ENCODE data around the gene LMBR1L.
"Not testable (repeated sequence)": the region's sequence is repeated elsewhere in the genome, so short reads cannot be mapped to it uniquely, and the experiment has no call there.

The LMBR1L gene, protein sequence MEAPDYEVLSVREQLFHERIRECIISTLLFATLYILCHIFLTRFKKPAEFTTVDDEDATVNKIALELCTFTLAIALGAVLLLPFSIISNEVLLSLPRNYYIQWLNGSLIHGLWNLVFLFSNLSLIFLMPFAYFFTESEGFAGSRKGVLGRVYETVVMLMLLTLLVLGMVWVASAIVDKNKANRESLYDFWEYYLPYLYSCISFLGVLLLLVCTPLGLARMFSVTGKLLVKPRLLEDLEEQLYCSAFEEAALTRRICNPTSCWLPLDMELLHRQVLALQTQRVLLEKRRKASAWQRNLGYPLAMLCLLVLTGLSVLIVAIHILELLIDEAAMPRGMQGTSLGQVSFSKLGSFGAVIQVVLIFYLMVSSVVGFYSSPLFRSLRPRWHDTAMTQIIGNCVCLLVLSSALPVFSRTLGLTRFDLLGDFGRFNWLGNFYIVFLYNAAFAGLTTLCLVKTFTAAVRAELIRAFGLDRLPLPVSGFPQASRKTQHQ

DNA sequence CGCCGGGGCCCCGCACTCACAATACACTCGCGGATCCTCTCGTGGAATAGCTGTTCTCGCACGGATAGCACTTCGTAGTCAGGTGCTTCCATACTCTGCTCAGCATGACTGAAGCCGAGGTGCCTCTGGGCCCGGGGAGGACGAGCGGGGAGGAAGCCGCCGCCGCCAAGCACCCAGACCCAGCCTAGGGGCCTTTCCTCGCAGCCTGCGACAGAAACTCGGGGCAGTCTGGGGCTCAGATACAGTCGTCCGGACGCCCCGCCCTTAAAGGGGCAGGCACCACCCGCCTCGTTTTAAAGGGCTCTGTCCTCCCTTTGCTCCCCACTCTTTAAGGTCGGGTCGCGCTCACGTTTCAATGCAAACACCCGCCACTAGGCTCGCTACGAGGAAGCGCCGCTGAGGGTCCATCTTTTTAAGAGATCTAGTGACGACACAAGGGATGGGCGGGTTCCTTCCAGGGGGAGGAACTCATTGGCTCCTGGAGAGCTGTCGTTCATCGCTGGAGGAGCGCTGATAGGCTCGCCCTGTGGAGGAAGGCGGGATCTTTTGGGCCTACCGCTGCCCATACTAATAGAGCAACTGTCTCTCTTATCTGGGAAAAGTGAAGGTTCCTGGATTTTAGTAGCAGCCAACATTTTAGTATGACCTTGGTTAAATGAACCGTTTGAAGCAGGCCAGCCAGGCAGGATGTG lies at the start of gene LMBR1L:
Gene LMBR1L, minus strand, starts transcription at position 384 of the 692 bp plus-strand sequence. Its CDS starts 292 bp downstream, at position 92.
- DNase-seq = peak; percentile 99

DNA sequence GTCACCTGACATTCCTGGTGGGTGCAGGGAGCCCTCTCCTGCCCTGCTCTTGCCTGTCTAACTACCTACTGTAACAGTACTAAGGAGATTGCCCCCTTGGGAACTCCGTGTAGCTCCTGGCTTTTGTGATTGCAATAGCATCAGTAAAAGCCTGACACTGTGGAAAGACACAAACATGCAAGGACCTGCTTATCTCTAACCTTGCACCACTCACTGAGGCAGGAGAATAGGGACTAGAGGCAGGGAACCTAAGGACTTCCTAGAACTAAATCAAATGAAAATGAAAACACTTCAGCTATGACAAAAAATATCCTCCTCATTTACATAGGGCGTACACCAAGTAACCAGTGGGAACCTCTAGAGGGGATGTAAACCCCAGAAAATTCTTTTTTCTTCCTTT lies 49.8 kb upstream of the LMBR1L start:
- DNase-seq = no peak

DNA sequence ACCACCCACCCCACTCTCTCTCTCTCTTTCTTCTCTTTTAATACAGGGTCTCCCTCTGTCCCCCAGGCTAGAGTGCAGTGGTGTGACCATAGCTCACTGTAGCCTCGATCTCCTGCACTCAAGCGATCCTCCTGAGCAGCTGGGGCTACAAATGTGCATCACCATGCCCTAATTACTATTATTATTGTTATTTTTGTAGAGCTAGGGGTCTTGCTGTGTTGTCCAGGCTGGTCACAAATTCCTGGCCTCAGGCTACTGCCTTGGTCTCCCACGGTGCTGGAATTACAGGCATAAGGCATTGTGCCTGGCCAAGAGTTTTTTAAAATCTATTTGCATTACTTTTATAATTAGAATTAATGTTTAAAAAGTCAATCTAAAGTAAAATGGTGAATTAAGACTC lies 43.6 kb upstream of the LMBR1L start:
- DNase-seq = no peak

DNA sequence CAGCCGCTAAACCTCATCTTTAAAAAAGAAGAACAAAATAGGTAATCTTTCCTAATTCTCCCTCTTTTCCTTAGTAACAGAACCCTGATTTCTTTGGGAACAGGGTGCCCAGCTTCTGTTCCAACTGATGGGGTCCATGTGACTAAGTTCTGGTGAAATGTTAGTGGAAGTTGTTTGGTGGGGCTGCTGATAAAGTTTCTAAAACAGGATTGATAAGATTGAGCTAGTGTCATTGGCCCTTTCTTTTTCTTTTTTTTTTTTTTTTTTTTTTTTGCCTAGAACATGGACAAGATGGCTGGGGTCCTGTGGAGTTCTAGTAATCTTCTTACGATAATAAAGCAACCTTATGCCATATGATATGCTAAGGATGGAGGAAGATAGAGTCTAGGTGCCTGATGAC lies 36.7 kb upstream of the LMBR1L start:
- DNase-seq = no peak

DNA sequence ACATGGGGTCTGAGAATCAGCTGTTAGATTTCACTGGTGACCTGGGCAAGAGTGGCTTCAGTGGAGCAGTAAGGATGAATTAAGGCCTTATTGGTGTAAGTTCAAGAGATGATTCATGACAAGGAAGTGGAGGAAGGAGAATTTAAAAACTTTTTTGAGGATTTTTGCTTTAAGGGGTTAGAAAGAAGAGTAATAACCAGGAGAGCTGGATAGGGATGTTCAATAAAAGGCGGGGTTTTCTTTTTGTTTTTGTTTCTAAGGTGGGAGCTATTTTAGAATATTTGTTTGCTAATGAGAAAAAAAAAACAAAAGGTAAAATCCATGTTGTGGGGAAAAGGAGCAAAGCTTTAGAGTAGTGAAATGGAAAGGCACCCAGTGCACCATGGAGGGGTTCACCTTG lies 35.8 kb upstream of the LMBR1L start:
- no peak for DNase-seq

DNA sequence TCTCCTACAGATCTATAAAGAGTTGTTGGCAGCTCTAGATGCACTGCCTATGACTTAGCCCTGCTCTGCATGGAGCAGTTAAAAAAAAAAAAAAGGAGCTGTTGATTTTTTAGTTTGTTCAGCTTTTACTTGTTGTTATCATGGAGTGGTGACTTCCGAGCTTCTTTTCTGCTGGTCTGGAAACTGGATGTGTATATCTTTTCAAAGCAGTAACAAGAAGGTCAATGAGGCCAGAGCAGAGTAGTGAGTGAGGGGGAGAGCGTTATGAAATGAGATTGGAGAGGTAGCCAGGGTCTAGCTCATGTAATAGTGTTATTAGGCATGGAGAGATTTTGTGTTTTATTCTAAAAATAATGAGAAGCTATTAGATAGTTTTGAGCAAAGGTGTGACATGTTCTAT lies 33.7 kb upstream of the LMBR1L start:
- DNase-seq = no peak

DNA sequence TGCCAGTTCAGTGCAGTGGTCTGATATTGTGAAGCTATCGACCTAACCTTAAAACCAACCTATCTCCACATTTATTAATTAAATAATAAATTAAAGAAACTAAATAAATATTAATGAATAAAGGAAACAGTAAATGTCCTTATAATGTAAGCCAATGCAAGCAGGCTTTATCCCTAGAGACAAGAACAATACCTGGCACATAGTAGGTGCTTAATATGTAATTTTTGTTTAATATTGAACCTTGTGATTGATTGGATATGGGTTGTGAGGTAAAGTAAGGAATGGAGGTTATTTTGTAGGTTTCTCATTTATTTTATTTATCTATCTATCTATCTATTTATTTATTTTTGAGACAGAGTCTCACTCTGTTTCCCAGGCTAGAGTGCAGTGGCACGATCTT lies 28.4 kb upstream of the LMBR1L start:
- DNase-seq = no peak

DNA sequence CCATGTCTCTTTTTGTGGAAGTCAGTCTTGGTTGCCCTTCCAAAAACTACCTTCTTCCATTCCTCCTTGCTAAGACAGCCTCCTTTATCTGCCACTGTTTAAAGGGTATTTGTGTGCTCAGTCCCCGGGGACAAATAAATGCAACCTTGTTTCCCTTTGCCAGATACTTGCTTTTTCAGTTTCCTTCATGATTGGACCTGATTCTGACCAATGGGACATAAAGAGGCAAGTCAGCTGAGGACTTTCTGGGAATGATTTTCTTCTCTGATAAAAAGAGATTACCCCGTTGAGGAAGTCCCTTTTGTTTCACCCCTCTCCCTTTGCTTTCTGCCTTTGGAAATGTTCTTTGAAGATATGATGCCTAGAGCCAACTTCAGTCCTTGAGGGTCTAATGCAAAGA lies 27.9 kb upstream of the LMBR1L start:
- no peak for DNase-seq

DNA sequence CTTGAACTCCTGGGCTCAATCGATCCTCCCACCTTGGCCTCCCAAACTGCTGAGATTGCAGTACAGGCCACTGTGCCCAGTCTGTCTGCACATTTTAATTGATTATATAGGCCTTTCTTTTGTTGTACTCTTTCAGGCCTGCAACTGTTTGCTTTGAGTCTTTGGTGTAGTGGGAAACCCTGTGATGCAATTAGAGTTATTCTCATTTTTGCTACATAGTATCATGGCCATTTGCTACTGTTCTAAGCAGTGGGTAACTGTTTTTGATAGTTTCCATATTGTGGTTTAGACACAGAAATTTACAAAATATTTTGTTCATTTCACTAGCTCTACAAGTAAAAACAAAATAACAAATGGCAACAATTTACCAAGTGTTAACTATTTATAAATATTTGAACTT lies 26.8 kb upstream of the LMBR1L start:
- DNase-seq = no peak

DNA sequence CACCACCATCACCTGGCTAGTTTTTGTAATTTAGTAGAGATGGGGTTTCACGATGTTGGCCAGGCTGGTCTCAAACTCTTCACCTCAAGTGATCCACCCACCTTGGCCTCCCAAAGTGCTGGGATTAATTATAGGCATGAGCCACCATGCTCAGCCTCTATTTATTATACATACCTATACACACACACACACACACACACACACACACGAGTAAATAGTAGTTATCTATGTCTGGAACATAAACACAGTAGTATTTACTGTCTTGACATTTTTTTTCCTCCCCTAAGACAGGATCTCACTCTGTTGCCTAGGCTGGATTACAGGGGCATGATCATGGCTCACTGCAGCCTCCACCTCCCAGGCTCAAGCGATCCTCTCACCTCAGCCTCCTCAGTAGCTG lies 26.4 kb upstream of the LMBR1L start:
- not testable (repeated sequence) for DNase-seq

DNA sequence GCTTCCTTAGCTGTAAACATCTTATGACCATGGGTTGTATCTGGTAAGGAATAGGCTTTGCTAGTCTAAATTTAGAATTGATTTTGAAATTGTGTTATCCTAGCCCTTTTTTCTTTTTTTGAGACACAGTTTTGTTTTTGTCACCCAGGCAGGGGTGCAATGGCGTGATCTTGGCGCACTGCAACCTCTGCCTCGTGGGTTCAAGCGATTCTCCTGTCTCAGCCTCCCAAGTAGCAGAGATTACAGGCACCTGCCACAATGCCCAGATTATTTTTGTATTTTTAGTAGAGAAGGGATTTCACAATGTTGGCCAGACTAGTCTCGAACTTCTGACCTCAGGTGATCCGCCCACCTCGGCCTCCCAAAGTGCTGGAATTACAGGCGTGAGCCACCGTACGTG lies 22.9 kb upstream of the LMBR1L start:
- DNase-seq = no peak

DNA sequence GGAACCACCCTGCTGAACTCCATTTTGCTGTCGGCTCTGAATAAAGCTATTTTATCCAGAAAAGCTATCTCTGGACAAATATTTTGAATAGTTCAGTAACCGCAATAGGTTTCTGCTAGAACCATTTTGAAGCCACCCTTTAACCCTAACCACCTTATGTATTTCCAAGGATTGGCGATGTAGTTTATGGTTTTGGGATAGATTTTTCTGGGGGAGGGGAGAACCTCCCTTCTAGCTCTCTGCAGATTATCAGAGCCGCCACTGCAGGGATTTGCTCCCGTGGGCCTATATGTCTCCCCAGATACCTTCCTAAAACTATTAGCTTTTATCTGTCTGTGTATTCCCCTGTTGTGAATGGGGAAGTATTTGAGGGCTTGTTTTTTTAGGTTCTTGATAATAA lies 22.4 kb upstream of the LMBR1L start:
- no peak for DNase-seq

DNA sequence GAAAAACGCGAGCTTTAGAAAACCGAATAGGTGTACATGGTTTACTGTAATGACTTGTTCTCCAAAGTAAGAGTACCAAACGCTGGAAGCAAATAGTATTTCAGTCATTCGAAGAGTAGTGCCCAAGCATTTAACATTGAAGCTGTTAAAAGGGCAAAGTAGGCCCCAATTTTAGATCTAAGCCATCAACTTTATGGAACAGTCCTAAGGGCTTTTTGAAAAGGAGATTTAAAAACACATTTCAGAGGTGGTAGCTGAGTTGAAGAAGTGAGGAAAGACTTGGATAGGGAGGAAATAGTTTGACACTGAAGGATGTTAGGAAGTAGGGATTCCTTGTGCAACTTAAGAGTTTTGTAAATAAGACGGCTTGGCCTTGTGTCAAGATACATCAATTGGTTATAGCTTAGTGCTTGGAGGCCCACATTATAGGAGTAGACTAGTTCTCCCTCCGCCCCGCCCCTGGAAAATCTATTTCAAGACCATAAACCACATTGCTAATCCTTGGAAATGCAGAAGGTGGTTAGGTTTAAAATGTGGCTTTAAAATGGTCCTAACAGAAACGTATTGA lies 21.3 kb upstream of the LMBR1L start:
- DNase-seq = no peak

DNA sequence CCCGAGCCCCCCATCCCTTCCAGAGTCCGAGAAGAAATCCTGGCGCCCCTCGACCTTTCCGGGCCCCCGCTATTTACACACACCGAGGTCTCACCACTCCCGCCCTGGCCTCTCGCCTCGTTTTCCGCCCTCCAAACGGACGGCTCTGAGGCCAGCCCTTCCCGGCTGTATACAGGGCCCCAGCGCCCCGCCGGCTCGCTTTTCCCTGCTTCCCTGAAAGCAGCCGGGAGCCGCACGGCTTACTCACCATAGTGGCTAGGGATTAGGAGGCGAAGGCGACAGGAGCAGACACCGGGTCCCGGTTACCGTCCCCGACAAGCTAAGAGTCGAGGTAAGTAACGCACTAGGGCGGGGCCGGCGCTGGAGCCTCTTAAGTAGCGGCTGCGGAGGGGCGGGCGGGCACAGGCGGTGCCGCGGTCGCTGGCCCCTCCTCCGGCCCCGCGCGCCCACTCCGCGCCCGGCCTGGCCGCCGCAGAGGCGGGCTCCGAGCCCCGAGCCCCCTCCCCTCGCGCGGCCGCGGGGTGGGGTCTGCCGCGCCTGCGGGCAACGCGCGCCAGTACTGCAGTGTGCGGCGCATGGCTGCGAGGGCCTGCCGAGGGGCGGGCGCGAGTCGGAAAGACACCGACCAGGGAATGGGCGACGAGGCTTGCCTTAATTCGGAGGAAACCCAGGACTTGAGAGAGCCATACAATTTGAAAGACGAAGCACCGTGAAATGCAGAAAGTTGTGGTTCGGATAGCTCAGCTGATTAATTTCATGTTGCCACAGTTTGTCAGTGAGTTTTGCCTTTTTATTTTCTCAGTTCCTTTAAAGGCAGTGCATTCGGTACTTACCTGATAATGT lies 20.6 kb upstream of the LMBR1L start, which contains the start of gene TUBA1B:
Gene TUBA1B, minus strand, starts transcription at position 345 of the 843 bp plus-strand sequence. Its CDS starts 95 bp downstream, at position 250.
- peak; percentile 96 for DNase-seq

DNA sequence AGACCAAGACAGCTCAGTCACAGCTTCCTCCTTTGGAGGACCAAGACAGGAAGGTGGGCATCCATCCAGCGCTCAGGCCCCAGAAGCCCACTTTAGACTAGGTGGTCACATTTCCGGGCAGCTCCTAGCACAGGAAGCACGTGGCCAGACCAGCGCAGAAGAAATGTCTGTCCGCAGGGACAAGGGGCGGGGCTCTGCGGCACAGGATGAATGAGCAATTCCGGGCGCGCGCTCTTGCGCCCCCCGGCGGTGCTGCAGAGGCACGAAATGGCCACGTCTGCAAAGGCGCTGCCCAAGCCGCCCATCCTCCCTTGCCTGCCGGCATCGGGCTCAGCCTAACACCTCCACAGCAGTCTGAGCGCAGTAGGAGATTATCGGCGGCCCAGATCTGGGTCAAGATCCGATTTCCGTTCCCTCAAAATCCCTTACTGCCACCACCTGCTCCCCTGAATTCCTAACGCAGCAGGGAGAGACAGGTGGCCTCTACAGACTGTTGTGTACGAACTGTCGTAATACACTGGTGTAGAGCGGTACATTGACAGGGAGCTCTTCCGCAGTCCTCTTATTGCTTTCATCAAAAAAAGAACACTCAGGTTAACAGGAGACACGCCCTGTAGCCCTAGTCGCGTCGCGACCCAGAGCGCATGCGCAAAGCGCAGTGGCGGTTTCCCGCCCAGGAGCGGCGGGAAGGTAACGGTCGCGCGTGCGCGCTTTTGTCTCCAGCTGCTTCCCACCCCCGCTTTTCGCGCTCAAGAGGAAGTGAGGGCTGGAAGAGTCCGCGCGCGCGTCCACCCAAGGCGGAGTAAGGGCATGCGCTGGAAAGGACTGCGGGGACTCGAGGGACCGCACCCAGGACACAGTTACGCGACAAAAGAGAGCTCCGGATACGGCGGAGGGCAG lies 19.8 kb upstream of the LMBR1L start:
- DNase-seq = peak; percentile 96

DNA sequence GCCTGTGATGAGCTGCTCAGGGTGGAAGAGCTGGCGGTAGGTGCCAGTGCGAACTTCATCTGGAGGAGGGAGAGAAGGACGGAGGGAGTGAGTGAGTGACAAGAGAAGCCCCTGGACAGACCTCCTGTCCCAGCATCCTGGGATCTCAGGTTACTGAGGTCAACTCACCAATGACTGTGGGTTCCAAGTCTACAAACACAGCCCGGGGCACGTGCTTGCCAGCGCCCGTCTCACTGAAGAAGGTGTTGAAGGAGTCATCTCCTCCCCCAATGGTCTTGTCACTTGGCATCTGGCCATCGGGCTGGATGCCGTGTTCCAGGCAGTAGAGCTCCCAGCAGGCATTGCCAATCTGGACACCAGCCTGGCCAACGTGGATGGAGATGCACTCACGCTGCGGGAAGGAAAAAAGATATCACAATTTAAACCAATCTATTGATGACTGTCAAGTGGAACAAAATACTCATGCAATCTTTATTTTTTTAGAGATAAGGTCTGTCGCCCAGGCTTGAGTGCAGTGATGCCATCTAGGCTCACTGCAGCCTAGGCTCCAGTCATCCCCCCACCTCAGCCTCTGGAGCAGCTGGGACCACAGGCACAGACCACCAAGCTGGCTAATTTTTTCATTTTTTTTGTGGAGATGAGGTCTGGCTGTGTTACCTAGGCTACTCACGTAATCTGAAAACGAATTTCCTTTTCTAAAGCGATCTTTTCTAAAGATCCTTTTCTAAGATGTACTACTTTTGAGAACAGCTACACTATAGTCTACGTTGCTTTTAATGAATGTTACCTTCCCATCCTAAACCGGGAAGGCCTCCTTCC lies 18.9 kb upstream of the LMBR1L start:
- DNase-seq = no peak

DNA sequence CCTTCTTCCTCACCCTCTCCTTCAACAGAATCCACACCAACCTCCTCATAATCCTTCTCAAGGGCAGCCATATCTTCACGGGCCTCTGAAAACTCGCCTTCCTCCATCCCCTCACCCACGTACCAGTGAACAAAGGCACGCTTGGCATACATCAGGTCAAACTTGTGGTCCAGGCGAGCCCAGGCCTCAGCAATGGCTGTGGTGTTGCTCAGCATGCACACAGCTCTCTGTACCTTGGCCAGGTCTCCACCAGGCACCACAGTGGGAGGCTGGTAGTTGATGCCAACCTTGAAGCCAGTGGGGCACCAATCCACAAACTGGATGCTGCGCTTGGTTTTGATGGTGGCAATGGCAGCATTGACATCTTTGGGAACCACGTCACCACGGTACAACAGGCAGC lies 17.3 kb upstream of the LMBR1L start:
- DNase-seq = not testable (repeated sequence)

DNA sequence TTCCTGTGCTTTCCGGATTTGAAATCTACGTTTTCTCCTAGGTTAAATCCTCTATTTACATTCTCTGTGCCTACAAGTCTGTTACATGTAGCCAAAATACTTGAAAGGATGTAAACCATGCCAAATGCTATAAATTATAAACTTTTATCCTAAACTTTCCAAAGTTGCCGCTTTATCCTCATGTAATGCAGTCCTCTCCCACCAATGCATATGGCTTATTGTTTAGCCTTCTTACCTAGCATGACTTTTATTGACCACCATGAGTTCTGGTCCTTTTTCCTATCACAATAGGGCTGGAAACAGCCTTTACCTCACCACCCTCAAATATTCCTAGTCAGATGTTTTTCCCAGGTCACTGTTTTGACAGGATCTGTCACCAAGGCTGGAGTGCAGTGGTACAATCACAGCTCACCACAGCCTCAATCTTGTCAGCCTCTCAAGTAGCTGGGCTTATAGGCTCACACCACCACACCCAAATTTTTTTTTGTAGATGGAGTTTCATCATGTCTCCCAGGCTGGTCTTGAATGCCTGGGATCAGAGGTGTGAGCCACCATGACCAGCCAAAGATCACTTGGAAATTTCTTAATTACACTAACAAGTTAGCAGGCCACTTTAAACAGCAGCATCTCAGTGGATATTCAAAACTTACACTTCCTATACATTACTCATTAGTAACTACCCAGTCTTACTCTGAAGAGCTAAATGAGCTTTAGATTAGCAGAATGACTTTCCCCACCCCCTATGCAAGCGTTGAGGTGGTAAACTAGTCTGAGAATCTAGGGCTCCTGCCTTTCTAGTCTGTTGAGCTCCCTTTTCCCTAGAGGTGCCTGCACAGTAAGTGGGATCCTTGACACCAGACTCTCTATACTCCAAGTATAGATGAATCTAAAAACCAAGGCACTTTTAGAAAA lies 16.5 kb upstream of the LMBR1L start:
- no peak for DNase-seq

DNA sequence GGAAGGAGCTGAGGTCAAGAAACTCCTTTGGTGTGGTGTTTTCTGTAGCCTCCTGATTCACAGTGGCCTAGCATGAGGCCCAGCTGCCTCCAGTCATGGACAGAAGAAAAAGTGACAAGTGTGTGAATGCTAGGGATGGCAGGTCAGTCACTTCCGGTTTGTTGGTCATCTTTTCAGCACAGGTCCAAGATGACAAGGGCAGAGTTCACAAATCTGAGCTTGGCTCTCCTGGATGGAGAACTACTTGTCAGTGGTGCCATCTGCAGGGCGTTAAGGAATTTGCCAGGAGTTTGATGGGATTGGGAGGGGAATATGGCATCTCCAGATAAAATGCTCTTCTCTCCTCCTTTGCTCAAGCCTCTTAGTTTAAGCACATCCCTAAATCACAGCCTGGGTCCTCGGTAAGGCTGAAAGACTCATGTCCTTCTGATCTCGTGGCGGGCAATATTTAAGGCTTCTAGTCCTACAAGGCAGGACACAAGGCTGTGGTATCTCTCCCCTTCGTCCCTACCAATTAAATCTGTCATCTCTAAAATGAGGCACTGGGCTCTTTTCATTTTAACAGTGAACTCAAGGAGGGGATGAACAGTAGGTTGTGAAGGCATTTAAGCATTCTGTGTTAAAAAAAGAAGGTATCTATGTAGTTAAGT lies 10.5 kb upstream of the LMBR1L start:
- peak; percentile 72 for DNase-seq
